HCT116 (cell line): ENCODE measurements around the gene KIF26B. TPM values are rescaled to one million over a fixed set of nuclear protein-coding genes. Genes with fewer than 3 reads are reported as not detected.

Experiments used
- ATAC-seq: fragments of 200-7000 bp; cut with Tn5 transposase; 2 replicates; pipeline ENCODE4 v1.9.1; 2020; ENCODE audit warnings: mild to moderate bottlenecking, moderate library complexity
- BruUV-seq: library from RNA; stranded (reverse); fragments of 400-500 nt; replicated peaks from 2 replicates; lab custom pipeline; 2021; lab: Mats Ljungman, UMichigan
- CTCF ChIA-PET: fragments of 300-600 bp; sonication (Branson Sonifier 250); formaldehyde crosslinking; loops from one replicate; lab custom pipeline; 2021; ENCODE audit warnings: antibody characterized with exemption; lab: Charles Lee
- POLR2A ChIA-PET: fragments of 300-600, 350-600 bp; sonication (Branson Sonifier 250); formaldehyde crosslinking; loops from one replicate; lab custom pipeline; 2021; ENCODE audit warnings: antibody characterized with exemption; lab: Charles Lee
- RAD21 ChIA-PET, 2 experiments: fragments of 300-600 bp; sonication (Branson Sonifier 250); formaldehyde crosslinking; loops; one replicate each; lab custom pipeline; 2023; ENCODE audit warnings: low total read pairs in 2 of 2; ENCODE audit not compliant: uncharacterized antibody in 2 of 2, unreplicated experiment in 2 of 2, low non-redundant PET in 1 of 2; lab: Charles Lee
- DNase-seq: peaks from one replicate; pipeline ENCODE4 v3.0.0-alpha.2; 2010; ENCODE audit warnings: low read depth, low spot score
- H2AFZ ChIP-seq: fragments of 200-600 bp; shearing (Covaris generic), sonication (generic); 2 replicates; pipeline ENCODE4 v1.6.1; 2017; ENCODE audit warnings: low read depth, mixed run types, mixed read lengths, antibody characterized with exemption, low read length; ENCODE audit not compliant: poor library complexity, severe bottlenecking
- H3K27ac ChIP-seq: 2 replicates; pipeline ENCODE4 v1.5.1; 2012; ENCODE audit warnings: low read depth, low read length
- H3K27me3 ChIP-seq: fragments of 200-600 bp; sonication (generic); 2 replicates; pipeline ENCODE4 v1.6.1; 2016; ENCODE audit warnings: mixed run types, low read length, mixed read lengths; ENCODE audit not compliant: insufficient read depth
- H3K36me3 ChIP-seq, 2 experiments: fragments of 200-500 bp in 1 of 2; fragments of 200-600 bp in 1 of 2; sonication (Bioruptor generic) in 1 of 2; sonication (generic) in 1 of 2; 2 replicates each; pipeline versions ENCODE4 v1.5.1 to v1.6.1; 2014 to 2016; ENCODE audit warnings: low read length in 2 of 2, inconsistent platforms in 1 of 2, mixed read lengths in 1 of 2, mixed run types in 1 of 2; ENCODE audit not compliant: insufficient read depth in 2 of 2, control insufficient read depth in 1 of 2
- H3K4me1 ChIP-seq, 2 experiments: fragments of 200-600 bp in 1 of 2; sonication (generic) in 1 of 2; 2 replicates each; pipeline versions ENCODE4 v1.5.1 to v1.6.1; 2012 to 2017; ENCODE audit warnings: low read length in 2 of 2, inconsistent platforms in 1 of 2, mild to moderate bottlenecking in 1 of 2, mixed read lengths in 1 of 2, mixed run types in 1 of 2, moderate library complexity in 1 of 2; ENCODE audit not compliant: insufficient read depth in 2 of 2, control insufficient read depth in 1 of 2
- H3K4me2 ChIP-seq: fragments of 200-600 bp; sonication (generic); 2 replicates; pipeline ENCODE4 v1.6.1; 2017; ENCODE audit warnings: mixed run types, low read length, mixed read lengths
- H3K4me3 ChIP-seq, 2 experiments: fragments of 200-600 bp in 1 of 2; sonication (generic) in 1 of 2; replicated peaks in 1 of 2; 2 replicates each; pipeline ENCODE4 v1.5.1; 2011 to 2016; ENCODE audit warnings: low read length in 2 of 2, control low read depth in 1 of 2, low read depth in 1 of 2, mild to moderate bottlenecking in 1 of 2, mixed read lengths in 1 of 2, mixed run types in 1 of 2
- H3K79me2 ChIP-seq: fragments of 200-600 bp; sonication (generic); 2 replicates; pipeline ENCODE4 v1.6.1; 2017; ENCODE audit warnings: mild to moderate bottlenecking, mixed run types, low read length, moderate library complexity, mixed read lengths; ENCODE audit not compliant: insufficient read depth
- H3K9ac ChIP-seq: fragments of 200-600 bp; sonication (generic); 2 replicates; pipeline ENCODE4 v1.6.1; 2016; ENCODE audit warnings: low read length, mixed read lengths
- H3K9me2 ChIP-seq: fragments of 200-600 bp; sonication (generic), shearing (Covaris generic); 2 replicates; pipeline ENCODE4 v1.6.1; 2017; ENCODE audit warnings: mixed run types, mild to moderate bottlenecking, moderate library complexity; ENCODE audit not compliant: insufficient read depth
- H3K9me3 ChIP-seq, 2 experiments: fragments of 200-500 bp in 1 of 2; fragments of 200-600 bp in 1 of 2; sonication (Bioruptor generic) in 1 of 2; sonication (generic) in 1 of 2; 2 replicates each; pipeline ENCODE4 v1.6.1; 2014 to 2017; ENCODE audit warnings: low read length in 2 of 2, mixed read lengths in 2 of 2, inconsistent platforms in 1 of 2, low read depth in 1 of 2, mild to moderate bottlenecking in 1 of 2, mixed run types in 1 of 2, moderate library complexity in 1 of 2; ENCODE audit not compliant: control insufficient read depth in 1 of 2, insufficient read depth in 1 of 2
- H4K20me1 ChIP-seq: fragments of 200-600 bp; sonication (generic), shearing (Covaris generic); 2 replicates; pipeline ENCODE4 v1.6.1; 2017; ENCODE audit warnings: mixed run types, mild to moderate bottlenecking, moderate library complexity; ENCODE audit not compliant: insufficient read depth
- CBX3 ChIP-seq: IDR thresholded peaks from 2 replicates; pipeline ENCODE4 v1.6.1; 2012; ENCODE audit warnings: low read depth
- CEBPB ChIP-seq: IDR thresholded peaks from 2 replicates; pipeline ENCODE4 v1.6.1; 2012; ENCODE audit warnings: low read depth
- ELF1 ChIP-seq: IDR thresholded peaks from 2 replicates; pipeline ENCODE4 v1.6.1; 2012; ENCODE audit warnings: low read depth, borderline replicate concordance
- EZH2 ChIP-seq: fragments of 200-600 bp; sonication (generic); IDR thresholded peaks from 2 replicates; pipeline ENCODE4 v1.6.1; 2017; ENCODE audit warnings: antibody characterized with exemption, mixed run types
- EZH2phosphoT487 ChIP-seq: fragments of 200-600 bp; IDR thresholded peaks from 2 replicates; pipeline ENCODE4 v1.6.1; 2018; ENCODE audit warnings: antibody characterized with exemption, borderline replicate concordance
- JUND ChIP-seq: IDR thresholded peaks from 2 replicates; pipeline ENCODE4 v1.6.1; 2012
- POLR2A ChIP-seq: IDR thresholded peaks from 2 replicates; pipeline ENCODE4 v1.7.0; 2011; ENCODE audit warnings: borderline replicate concordance; ENCODE audit not compliant: insufficient read depth, insufficient read length; ENCODE audit errors: extremely low read depth
- POLR2AphosphoS5 ChIP-seq: IDR thresholded peaks from 2 replicates; pipeline ENCODE4 v1.6.1; 2011; ENCODE audit warnings: mild to moderate bottlenecking, low read depth, low read length, moderate library complexity
- RAD21 ChIP-seq: IDR thresholded peaks from 2 replicates; pipeline ENCODE4 v1.6.1; 2012; ENCODE audit warnings: low read depth, mild to moderate bottlenecking
- SIN3A ChIP-seq: IDR thresholded peaks from 2 replicates; pipeline ENCODE4 v1.6.1; 2012; ENCODE audit warnings: low read depth
- SRF ChIP-seq: IDR thresholded peaks from 2 replicates; pipeline ENCODE4 v1.6.1; 2012; ENCODE audit warnings: low read depth
- TCF7L2 ChIP-seq: IDR thresholded peaks from 2 replicates; pipeline ENCODE4 v1.7.0; 2011; ENCODE audit warnings: borderline replicate concordance, inconsistent platforms; ENCODE audit not compliant: insufficient read depth, insufficient read length; ENCODE audit errors: extremely low read depth
- YY1 ChIP-seq: IDR thresholded peaks from 2 replicates; pipeline ENCODE4 v1.6.1; 2011; ENCODE audit warnings: low read length, low read depth, moderate library complexity, mild to moderate bottlenecking; ENCODE audit not compliant: insufficient replicate concordance; ENCODE audit errors: extremely low read depth
- ZFX ChIP-seq: fragments of 450-650 bp; IDR thresholded peaks from 2 replicates; pipeline ENCODE4 v1.6.1; 2017
- ZNF274 ChIP-seq: fragments of 200-500 bp; sonication (Bioruptor generic); IDR thresholded peaks from 2 replicates; pipeline ENCODE4 v1.6.1; 2014; ENCODE audit warnings: mild to moderate bottlenecking, low read depth, low read length, inconsistent platforms
- intact Hi-C: fragments of 100-400 bp; cut with micrococcal nuclease; formaldehyde crosslinking; loops from 2 replicates; pipeline ENCODE4 v1.10.0; 2022
- total RNA-seq: library from RNA; stranded (reverse); gene quantifications from one replicate; pipeline ENCODE4 v1.2.1, GENCODE V29; 2021; ENCODE audit not compliant: unreplicated experiment
- TF ChIP-seq, protein P1 (sequence below): IDR thresholded peaks from 2 replicates; pipeline ENCODE4 v1.6.1; 2012
- TF ChIP-seq, protein P2 (sequence below), 3 experiments: fragments of 200-600 bp in 1 of 3; sonication (generic) in 1 of 3; IDR thresholded peaks in 2 of 3; conservative IDR thresholded peaks in 1 of 3; 2 replicates each; pipeline ENCODE4 v1.5.1; 2012 to 2017; ENCODE audit warnings: low read depth in 2 of 3, low read length in 2 of 3, antibody characterized with exemption in 1 of 3, borderline replicate concordance in 1 of 3, control low read depth in 1 of 3, mild to moderate bottlenecking in 1 of 3, mixed read lengths in 1 of 3, mixed run types in 1 of 3, moderate library complexity in 1 of 3; ENCODE audit not compliant: insufficient read depth in 1 of 3

KIF26B gene
- total RNA-seq, 1 experiment from 2014 or later: 0.49 TPM

DNA sequence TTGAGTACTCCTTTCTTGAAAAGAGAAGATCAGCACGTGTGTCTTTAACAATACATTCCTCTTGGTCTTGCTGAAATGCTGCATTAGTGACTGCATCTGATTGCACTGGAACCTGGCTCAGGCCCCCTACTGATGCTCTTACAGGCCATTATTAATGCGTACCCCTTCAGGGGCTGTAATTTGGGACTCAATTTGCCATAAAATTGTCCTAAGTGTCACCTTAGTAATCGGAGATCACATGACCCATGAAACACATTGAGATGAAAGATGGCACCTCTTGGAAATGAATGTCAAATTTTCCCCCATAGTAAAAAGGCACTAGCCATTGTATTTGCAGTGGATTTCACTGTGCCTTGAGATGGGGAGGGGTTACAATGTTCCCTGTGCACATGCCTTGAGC, 563.3 kb downstream of the KIF26B start:
- CTCF ChIA-PET: no interaction called here
- ATAC-seq: no peak
- H2AFZ ChIP-seq: no peak overlapping the region
- no peak for TF ChIP-seq JUND
- TF ChIP-seq TCF7L2: no peak
- no peak for TF ChIP-seq EZH2
- TF ChIP-seq YY1: no peak
- no peak for TF ChIP-seq ZFX
- TF ChIP-seq POLR2A: no peak
- TF ChIP-seq, protein P1, sequence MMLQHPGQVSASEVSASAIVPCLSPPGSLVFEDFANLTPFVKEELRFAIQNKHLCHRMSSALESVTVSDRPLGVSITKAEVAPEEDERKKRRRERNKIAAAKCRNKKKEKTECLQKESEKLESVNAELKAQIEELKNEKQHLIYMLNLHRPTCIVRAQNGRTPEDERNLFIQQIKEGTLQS: no peak
- no peak for TF ChIP-seq CEBPB
- no peak for TF ChIP-seq RAD21
- TF ChIP-seq EZH2phosphoT487: no peak
- TF ChIP-seq, protein P2, sequence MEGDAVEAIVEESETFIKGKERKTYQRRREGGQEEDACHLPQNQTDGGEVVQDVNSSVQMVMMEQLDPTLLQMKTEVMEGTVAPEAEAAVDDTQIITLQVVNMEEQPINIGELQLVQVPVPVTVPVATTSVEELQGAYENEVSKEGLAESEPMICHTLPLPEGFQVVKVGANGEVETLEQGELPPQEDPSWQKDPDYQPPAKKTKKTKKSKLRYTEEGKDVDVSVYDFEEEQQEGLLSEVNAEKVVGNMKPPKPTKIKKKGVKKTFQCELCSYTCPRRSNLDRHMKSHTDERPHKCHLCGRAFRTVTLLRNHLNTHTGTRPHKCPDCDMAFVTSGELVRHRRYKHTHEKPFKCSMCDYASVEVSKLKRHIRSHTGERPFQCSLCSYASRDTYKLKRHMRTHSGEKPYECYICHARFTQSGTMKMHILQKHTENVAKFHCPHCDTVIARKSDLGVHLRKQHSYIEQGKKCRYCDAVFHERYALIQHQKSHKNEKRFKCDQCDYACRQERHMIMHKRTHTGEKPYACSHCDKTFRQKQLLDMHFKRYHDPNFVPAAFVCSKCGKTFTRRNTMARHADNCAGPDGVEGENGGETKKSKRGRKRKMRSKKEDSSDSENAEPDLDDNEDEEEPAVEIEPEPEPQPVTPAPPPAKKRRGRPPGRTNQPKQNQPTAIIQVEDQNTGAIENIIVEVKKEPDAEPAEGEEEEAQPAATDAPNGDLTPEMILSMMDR (IDR thresholded peaks at IDR 0.05 in 2 of 3, conservative IDR thresholded peaks at IDR 0.05 in 1 of 3; ENCODE audit: borderline replicate concordance in 1 of 3, insufficient read depth in 1 of 3, low read depth in 2 of 3, low read length in 2 of 3): no peak
- TF ChIP-seq SRF: no peak
- TF ChIP-seq ELF1: no peak
- TF ChIP-seq POLR2AphosphoS5: no peak
- no peak for TF ChIP-seq SIN3A
- no peak for TF ChIP-seq ZNF274
- TF ChIP-seq CBX3: no peak
- TF ChIP-seq, all 23 proteins: peak for 0
- BruUV-seq: no TSS peak
- no peak overlapping the region for H3K4me2 ChIP-seq
- DNase-seq: no peak
- no peaks in the 10 kb centered on the region for H3K27me3 ChIP-seq
- RAD21 ChIA-PET: no interaction called here
- no peaks in the 10 kb centered on the region for H3K79me2 ChIP-seq
- peaks cover 0 to 6% of the 10 kb centered on the region in 2 experiments; a peak in 2 of 4 replicates for H3K4me1 ChIP-seq
- H3K9ac ChIP-seq: no peak overlapping the region
- H3K36me3 ChIP-seq: no peaks in the 10 kb centered on the region
- H3K27ac ChIP-seq: no peak overlapping the region
- H3K9me3 ChIP-seq: no peaks in the 10 kb centered on the region
- H3K9me2 ChIP-seq: no peaks in the 10 kb centered on the region
- no peaks in the 10 kb centered on the region for H4K20me1 ChIP-seq
- intact Hi-C loops: no loop called here
- H3K4me3 ChIP-seq: no peak overlapping the region
- POLR2A ChIA-PET: no interaction called here
